Transverse colon (tissue), 4 donors: ENCODE measurements around the gene TBC1D12. TPM values are rescaled to one million over a fixed set of nuclear protein-coding genes. Genes with fewer than 3 reads are reported as not detected.

ENCODE experiments used
- DNase-seq: peaks from one replicate; pipeline ENCODE4 v3.0.0-alpha.2; 2019
- H3K27ac ChIP-seq, 4 donors: fragments of 200-600 bp; sonication (generic); 2 replicates each; pipeline ENCODE4 v1.5.1; 2016 to 2018; ENCODE audit warnings: inconsistent platforms in 4 of 4
- H3K27me3 ChIP-seq: fragments of 200-600 bp; sonication (generic); 2 replicates; pipeline ENCODE4 v1.5.1; 2017; ENCODE audit warnings: inconsistent platforms
- H3K36me3 ChIP-seq, 4 donors: fragments of 200-600 bp; sonication (generic); 2 replicates each; pipeline ENCODE4 v1.5.1; 2017 to 2019; ENCODE audit warnings: inconsistent platforms in 4 of 4
- H3K4me1 ChIP-seq, 4 donors: fragments of 200-600 bp; sonication (generic); 2 replicates each; pipeline ENCODE4 v1.5.1; 2017 to 2020; ENCODE audit warnings: inconsistent platforms in 4 of 4
- H3K4me3 ChIP-seq, 4 donors: fragments of 200-600 bp; sonication (generic); 1 replicate in 1 of 4; 2 replicates in 3 of 4; pipeline versions ENCODE4 v1.5.1 to v1.6.1; 2017 to 2019; ENCODE audit warnings: inconsistent platforms in 4 of 4
- H3K9me3 ChIP-seq, 2 donors: fragments of 200-600 bp; sonication (generic); 2 replicates each; pipeline ENCODE4 v1.5.1; 2017 to 2019; ENCODE audit warnings: inconsistent platforms in 2 of 2
- CTCF ChIP-seq, 5 experiments: fragments of 200-600 bp in 3 of 5; fragments of 450-650 bp in 2 of 5; sonication (generic) in 3 of 5; IDR thresholded peaks; 1 replicate in 2 of 5; 2 replicates in 3 of 5; pipeline ENCODE4 v1.5.1; 2016 to 2017; ENCODE audit warnings: antibody characterized with exemption in 5 of 5, inconsistent platforms in 3 of 5, mild to moderate bottlenecking in 2 of 5, moderate library complexity in 1 of 5
- EP300 ChIP-seq: sonication (generic); formaldehyde crosslinking; IDR thresholded peaks from one replicate; pipeline ENCODE4 v1.6.1; 2017; ENCODE audit warnings: antibody characterized with exemption, low read depth
- POLR2A ChIP-seq: fragments of 450-650 bp; IDR thresholded peaks from one replicate; pipeline ENCODE4 v1.6.1; 2016; ENCODE audit warnings: antibody characterized with exemption, mild to moderate bottlenecking, moderate library complexity
- POLR2AphosphoS5 ChIP-seq, 3 donors: sonication (generic); formaldehyde crosslinking; IDR thresholded peaks; one replicate each; pipeline ENCODE4 v1.6.1; 2016; ENCODE audit warnings: antibody characterized with exemption in 3 of 3
- WGBS, 2 donors: methylation state at CpG; one replicate each; pipeline ENCODE4 v1.1.5; 2018; ENCODE audit warnings: low coverage in 1 of 2; 5-methylcytosine and 5-hydroxymethylcytosine counted together
- in situ Hi-C, 4 donors: fragments of 200-750 bp; cut with MboI; loops; one replicate each; pipeline versions ENCODE4 v1.15.0 to v1.15.1; 2017; ENCODE audit warnings: low sequenced_read_pairs in 3 of 4, low pct_ligation_motif_present in 1 of 4, low pct_unique_long_range_greater_than_20kb in 1 of 4
- intact Hi-C: fragments of 100-400 bp; cut with DNase I; formaldehyde crosslinking; loops from one replicate; pipeline ENCODE4 v1.15.1; 2023; ENCODE audit warnings: low total_unique reads
- total RNA-seq, 4 donors: library from RNA; depleted of rRNA; stranded (reverse); fragments of >200 nt; gene quantifications; one replicate each; pipeline ENCODE4 v1.1.0, GENCODE V29; 2016

Gene TBC1D12
- total RNA-seq, 4 donors from 2014 or later = 27.2 to 58.0 (median 38.0) TPM

DNA sequence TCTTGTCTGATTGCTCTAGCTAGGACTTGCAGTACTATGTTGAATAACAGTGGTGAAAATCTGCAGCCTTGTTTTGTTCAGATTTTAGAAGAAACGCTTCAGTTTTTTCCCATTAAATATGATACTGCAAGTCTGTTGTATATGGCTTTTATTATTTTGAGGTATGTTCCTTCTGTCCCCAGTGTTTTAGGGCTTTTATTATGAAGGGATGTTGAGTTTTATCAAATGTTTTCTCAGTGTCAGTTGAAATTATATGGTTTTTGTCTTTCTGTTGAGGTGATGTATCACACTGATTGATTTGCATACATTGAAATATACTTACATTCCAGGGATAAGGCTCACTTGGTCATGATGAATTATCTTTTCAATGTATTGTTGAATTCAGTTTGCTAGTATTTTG, 82.8 kb downstream of the TBC1D12 start:
- intact Hi-C loops = no loop called here
- DNase-seq = no peak
- H3K4me1 ChIP-seq = no peaks in the 10 kb centered on the region
- 86 to 90% methylated on average over 1 of the region's 1 CpG for WGBS, 2 donors
- H3K27me3 ChIP-seq = no peaks in the 10 kb centered on the region
- no peak overlapping the region for H3K27ac ChIP-seq
- in situ Hi-C loops = no loop called here
- H3K4me3 ChIP-seq = no peak overlapping the region
- H3K36me3 ChIP-seq = peaks cover 0 to 8% (median 3%) of the 10 kb centered on the region in 4 donors
- peaks cover 3 to 15% of the 10 kb centered on the region in 2 donors for H3K9me3 ChIP-seq
- TF ChIP-seq POLR2AphosphoS5 (IDR thresholded peaks at IDR 0.05) = no peak
- TF ChIP-seq POLR2A = no peak

DNA sequence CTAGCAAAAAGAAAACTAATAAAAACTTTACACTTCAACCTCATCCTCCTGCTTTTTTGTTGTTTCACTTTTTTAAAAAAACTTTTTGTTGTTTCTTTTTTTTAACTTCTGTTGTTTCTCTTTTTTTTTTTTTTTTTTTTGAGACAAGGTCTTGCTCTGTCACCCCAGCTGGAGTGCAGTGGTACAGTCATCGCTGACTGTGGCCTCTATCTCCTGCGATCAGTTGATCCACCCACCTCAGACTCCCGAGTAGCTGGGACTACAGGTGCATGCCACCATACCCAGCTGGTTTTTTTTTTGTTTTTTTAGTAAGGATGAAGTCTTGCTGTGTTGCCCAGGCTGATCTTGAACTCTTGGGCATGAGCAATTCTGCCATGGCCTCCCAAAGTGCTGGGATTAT, 85.2 kb downstream of the TBC1D12 start:
- TF ChIP-seq POLR2A = no peak
- TF ChIP-seq CTCF (IDR thresholded peaks at IDR 0.05) = no peak
- Histone ChIP-seq H3K27me3 (no peaks in the 10 kb centered on the region), H3K4me3 (no peak overlapping the region), H3K36me3 (peaks cover 0 to 8% (median 3%) of the 10 kb centered on the region in 4 donors), H3K9me3 (peaks cover 3 to 15% of the 10 kb centered on the region in 2 donors), H3K4me1 (peaks cover 0 to 4% (median 0%) of the 10 kb centered on the region in 4 donors), H3K27ac (no peak overlapping the region)
- intact Hi-C loops (no loop called here), in situ Hi-C loops (no loop called here)
- no peak for DNase-seq
- WGBS, 2 donors = 93% methylated on average over 3 of the region's 3 CpGs; no CpG with 5 or more reads in 1 of the 2 donors

- peaks cover 0 to 4% (median 0%) of the 10 kb centered on the region in 4 donors for H3K4me1 ChIP-seq
- no peak overlapping the region for H3K27ac ChIP-seq
- intact Hi-C loops (no loop called here), in situ Hi-C loops (no loop called here)
- H3K27me3 ChIP-seq = no peaks in the 10 kb centered on the region
- WGBS, 2 donors = 100% methylated on average over 1 to 4 of the region's 4 CpGs
- H3K9me3 ChIP-seq = peaks cover 3 to 9% of the 10 kb centered on the region in 2 donors
- no peak overlapping the region for H3K4me3 ChIP-seq
- no peak for TF ChIP-seq POLR2AphosphoS5 (IDR thresholded peaks at IDR 0.05)
- TF ChIP-seq CTCF (IDR thresholded peaks at IDR 0.05) = no peak
- TF ChIP-seq EP300 = no peak
- TF ChIP-seq POLR2A = no peak
- no peak for DNase-seq
- peaks cover 0 to 4% (median 2%) of the 10 kb centered on the region in 4 donors for H3K36me3 ChIP-seq
Observed at GRCh38 chr10:94489107-94489506, 86.8 kb downstream of the TBC1D12 start.

- Histone ChIP-seq H3K36me3 (no peaks in the 10 kb centered on the region), H3K27me3 (no peaks in the 10 kb centered on the region), H3K4me1 (peaks cover 0 to 4% (median 0%) of the 10 kb centered on the region in 4 donors), H3K4me3 (no peak overlapping the region), H3K9me3 (peaks cover 0 to 6% of the 10 kb centered on the region in 2 donors), H3K27ac (no peak overlapping the region)
- WGBS, 2 donors = 91 to 95% methylated on average over 2 to 3 of the region's 3 CpGs
- no peak for TF ChIP-seq POLR2A
- TF ChIP-seq POLR2AphosphoS5 (IDR thresholded peaks at IDR 0.05) = no peak
- TF ChIP-seq EP300 = no peak
- no peak for TF ChIP-seq CTCF (IDR thresholded peaks at IDR 0.05)
- intact Hi-C loops (no loop called here), in situ Hi-C loops (no loop called here)
- no peak for DNase-seq
Observed at GRCh38 chr10:94489976-94490788, 87.8 kb downstream of the TBC1D12 start.

GRCh38 chr10:94490789-94491039, 88.4 kb downstream of the TBC1D12 start:
- DNase-seq = no peak
- Histone ChIP-seq H3K36me3 (no peaks in the 10 kb centered on the region), H3K9me3 (peaks cover 0 to 6% of the 10 kb centered on the region in 2 donors), H3K27ac (no peak overlapping the region), H3K4me1 (peaks cover 0 to 4% (median 0%) of the 10 kb centered on the region in 4 donors), H3K27me3 (no peaks in the 10 kb centered on the region), H3K4me3 (no peak overlapping the region)
- intact Hi-C loops (no loop called here), in situ Hi-C loops (no loop called here)
- TF ChIP-seq CTCF (IDR thresholded peaks at IDR 0.05) (no peak), POLR2AphosphoS5 (IDR thresholded peaks at IDR 0.05) (no peak), EP300 (no peak), POLR2A (no peak)
